HL-60 (cell line): ENCODE results near the gene PRR7.

ENCODE experiments used
- DNase-seq, 2 experiments: peaks; one replicate each; pipeline ENCODE4 v3.0.0-alpha.2; 2010 to 2020; ENCODE audit warnings: low read depth in 1 of 2, low spot score in 1 of 2
- H3K27ac ChIP-seq: fragments of 250-450 bp; sonication (Bioruptor Pico); replicated peaks from 2 replicates; pipeline ENCODE4 v1.5.1; 2020; ENCODE audit warnings: mild to moderate bottlenecking, moderate library complexity
- H3K27me3 ChIP-seq: fragments of 250-450 bp; sonication (Bioruptor Pico); 2 replicates; pipeline ENCODE4 v1.5.1; 2021; ENCODE audit warnings: mild to moderate bottlenecking, moderate library complexity; ENCODE audit not compliant: insufficient read depth, poor library complexity, severe bottlenecking
- H3K4me3 ChIP-seq: replicated peaks from 2 replicates; pipeline ENCODE4 v1.5.1; 2011; ENCODE audit warnings: mild to moderate bottlenecking, control low read depth, low read length; ENCODE audit not compliant: insufficient read depth
- CTCF ChIP-seq: IDR thresholded peaks from one replicate; pipeline ENCODE4 v1.5.1; 2011; ENCODE audit warnings: low read length, control low read depth, inconsistent platforms; ENCODE audit not compliant: insufficient read depth
- GABPA ChIP-seq: IDR thresholded peaks from 2 replicates; pipeline ENCODE4 v1.6.1; 2012; ENCODE audit warnings: low read depth
- POLR2AphosphoS5 ChIP-seq: IDR thresholded peaks from 2 replicates; pipeline ENCODE4 v1.6.1; 2012; ENCODE audit warnings: low read depth
- SPI1 ChIP-seq: IDR thresholded peaks from 2 replicates; pipeline ENCODE4 v1.6.1; 2012; ENCODE audit warnings: low read depth, mild to moderate bottlenecking, borderline replicate concordance
- TF ChIP-seq, protein P1 (sequence below): IDR thresholded peaks from 2 replicates; pipeline ENCODE4 v1.6.1; 2012; ENCODE audit warnings: low read depth; ENCODE audit not compliant: insufficient replicate concordance

The PRR7 gene

GRCh38 chr5:177472460-177473442, 26.1 kb downstream of the PRR7 start:
- peak overlapping the region; percentile 33 for H3K4me3 ChIP-seq
- no peak for DNase-seq
- no peaks in the 10 kb centered on the region for H3K27me3 ChIP-seq
- TF ChIP-seq, protein P1, sequence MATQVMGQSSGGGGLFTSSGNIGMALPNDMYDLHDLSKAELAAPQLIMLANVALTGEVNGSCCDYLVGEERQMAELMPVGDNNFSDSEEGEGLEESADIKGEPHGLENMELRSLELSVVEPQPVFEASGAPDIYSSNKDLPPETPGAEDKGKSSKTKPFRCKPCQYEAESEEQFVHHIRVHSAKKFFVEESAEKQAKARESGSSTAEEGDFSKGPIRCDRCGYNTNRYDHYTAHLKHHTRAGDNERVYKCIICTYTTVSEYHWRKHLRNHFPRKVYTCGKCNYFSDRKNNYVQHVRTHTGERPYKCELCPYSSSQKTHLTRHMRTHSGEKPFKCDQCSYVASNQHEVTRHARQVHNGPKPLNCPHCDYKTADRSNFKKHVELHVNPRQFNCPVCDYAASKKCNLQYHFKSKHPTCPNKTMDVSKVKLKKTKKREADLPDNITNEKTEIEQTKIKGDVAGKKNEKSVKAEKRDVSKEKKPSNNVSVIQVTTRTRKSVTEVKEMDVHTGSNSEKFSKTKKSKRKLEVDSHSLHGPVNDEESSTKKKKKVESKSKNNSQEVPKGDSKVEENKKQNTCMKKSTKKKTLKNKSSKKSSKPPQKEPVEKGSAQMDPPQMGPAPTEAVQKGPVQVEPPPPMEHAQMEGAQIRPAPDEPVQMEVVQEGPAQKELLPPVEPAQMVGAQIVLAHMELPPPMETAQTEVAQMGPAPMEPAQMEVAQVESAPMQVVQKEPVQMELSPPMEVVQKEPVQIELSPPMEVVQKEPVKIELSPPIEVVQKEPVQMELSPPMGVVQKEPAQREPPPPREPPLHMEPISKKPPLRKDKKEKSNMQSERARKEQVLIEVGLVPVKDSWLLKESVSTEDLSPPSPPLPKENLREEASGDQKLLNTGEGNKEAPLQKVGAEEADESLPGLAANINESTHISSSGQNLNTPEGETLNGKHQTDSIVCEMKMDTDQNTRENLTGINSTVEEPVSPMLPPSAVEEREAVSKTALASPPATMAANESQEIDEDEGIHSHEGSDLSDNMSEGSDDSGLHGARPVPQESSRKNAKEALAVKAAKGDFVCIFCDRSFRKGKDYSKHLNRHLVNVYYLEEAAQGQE: no peak
- TF ChIP-seq CTCF (no peak), SPI1 (no peak), POLR2AphosphoS5 (no peak), GABPA (no peak)
- no peak overlapping the region for H3K27ac ChIP-seq

GRCh38 chr5:177473443-177474001, 26.9 kb downstream of the PRR7 start, which contains the start of gene DBN1:
Gene DBN1 (minus strand): TSS chr5:177473634. CDS start chr5:177473521, 113 bp downstream.
- Histone ChIP-seq H3K27ac (no peak within 1 kb of the TSS), H3K4me3 (peak within 1 kb of the TSS; percentile 33), H3K27me3 (no peaks in the 10 kb centered on the region)
- TF ChIP-seq GABPA (no peak), CTCF (no peak), SPI1 (no peak), POLR2AphosphoS5 (no peak)
- no peak for DNase-seq

- no peak overlapping the region for H3K4me3 ChIP-seq
- TF ChIP-seq SPI1 (no peak), GABPA (no peak), POLR2AphosphoS5 (no peak), CTCF (no peak)
- TF ChIP-seq, protein P1: no peak
- no peak for DNase-seq
- H3K27ac ChIP-seq: no peak overlapping the region
- H3K27me3 ChIP-seq: no peaks in the 10 kb centered on the region
Observed at GRCh38 chr5:177474002-177474476, 27.4 kb downstream of the PRR7 start.
